ENCODE results near the gene PSENEN. TPM values are rescaled to one million over a fixed set of nuclear protein-coding genes. Genes with fewer than 3 reads are reported as not detected.

PSENEN gene
- total and polyA plus RNA-seq, 2 experiments from 2014 or later, result 20.6 to 175 TPM

DNA sequence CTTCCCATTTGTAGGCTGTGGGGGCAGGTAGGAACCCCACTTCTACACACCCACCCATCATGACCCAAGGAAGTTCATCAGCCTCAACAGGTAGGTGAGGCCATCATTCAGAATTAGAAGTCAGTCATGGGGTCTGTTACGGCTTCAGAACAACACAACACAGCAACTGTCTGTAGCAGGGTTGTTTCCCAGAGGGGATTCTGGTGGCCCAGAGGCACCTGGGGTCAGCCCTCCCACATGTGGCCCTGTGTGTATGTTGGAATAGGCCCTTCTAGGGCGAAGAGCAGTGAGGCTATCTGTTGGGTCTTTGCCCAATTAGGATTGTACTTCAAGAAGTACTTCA is 6.6 kb upstream of the PSENEN start:
- Histone ChIP-seq H3K9me2 (ENCODE audit: insufficient read depth) (no peaks in the 10 kb centered on the region), H4K20me1 (replicated peaks; ENCODE audit: insufficient read depth) (no peaks in the 10 kb centered on the region; the same call in 1 of the 2 replicates), H3K4me2 (no peak overlapping the region), H3K79me2 (replicated peaks; ENCODE audit: insufficient read depth) (no peaks in the 10 kb centered on the region), H3K4me1 (ENCODE audit: insufficient read depth) (peaks cover 4% of the 10 kb centered on the region; the same call in 1 of the 2 replicates), H3K4me3 (no peak overlapping the region), H3K27ac (ENCODE audit: low read depth) (no peak overlapping the region), H2AFZ (no peak overlapping the region), H3F3A (replicated peaks; ENCODE audit: low read depth) (peaks cover 10% of the 10 kb centered on the region), H3K27me3 (ENCODE audit: insufficient read depth) (no peaks in the 10 kb centered on the region), H3K36me3 (ENCODE audit: insufficient read depth) (peaks cover 4% of the 10 kb centered on the region; the same call in 1 of the 2 replicates)
- DNase-seq (ENCODE audit: low spot score) (no peak), ATAC-seq (no peak)
- Mint-ChIP-seq H3K36me3 (ENCODE audit: low read depth) (peaks cover 51% of the 10 kb centered on the region), H3K9me3 (no peaks in the 10 kb centered on the region; the same call in 2 of the 3 replicates), H3K4me1 (peaks cover 5% of the 10 kb centered on the region), H3K27ac (no peak overlapping the region), H3K4me3 (no peak overlapping the region; the same call in 2 of the 3 replicates), H3K27me3 (ENCODE audit: insufficient read depth, low read depth, poor library complexity) (peaks cover 6% of the 10 kb centered on the region)
- TF ChIP-seq EZH2 (IDR thresholded peaks at IDR 0.05; ENCODE audit: low read depth, unreplicated experiment) (no peak), STAT1 (IDR thresholded peaks at IDR 0.05; ENCODE audit: unreplicated experiment) (no peak), NANOG (IDR thresholded peaks at IDR 0.05; ENCODE audit: borderline replicate concordance) (no peak), EZH2phosphoT487 (IDR thresholded peaks at IDR 0.05; ENCODE audit: unreplicated experiment) (no peak), POLR2AphosphoS5 (IDR thresholded peaks at IDR 0.05; ENCODE audit: low read depth) (no peak), CREB1 (CRISPR knock-in tag; IDR thresholded peaks at IDR 0.05; ENCODE audit: low read depth) (no peak), JUNB (IDR thresholded peaks at IDR 0.05; ENCODE audit: unreplicated experiment) (no peak), ZNF114 (CRISPR knock-in tag; IDR thresholded peaks at IDR 0.05) (no peak), ZNF331 (CRISPR knock-in tag; IDR thresholded peaks at IDR 0.05; ENCODE audit: low read depth) (no peak)
- TF ChIP-seq, protein P1, sequence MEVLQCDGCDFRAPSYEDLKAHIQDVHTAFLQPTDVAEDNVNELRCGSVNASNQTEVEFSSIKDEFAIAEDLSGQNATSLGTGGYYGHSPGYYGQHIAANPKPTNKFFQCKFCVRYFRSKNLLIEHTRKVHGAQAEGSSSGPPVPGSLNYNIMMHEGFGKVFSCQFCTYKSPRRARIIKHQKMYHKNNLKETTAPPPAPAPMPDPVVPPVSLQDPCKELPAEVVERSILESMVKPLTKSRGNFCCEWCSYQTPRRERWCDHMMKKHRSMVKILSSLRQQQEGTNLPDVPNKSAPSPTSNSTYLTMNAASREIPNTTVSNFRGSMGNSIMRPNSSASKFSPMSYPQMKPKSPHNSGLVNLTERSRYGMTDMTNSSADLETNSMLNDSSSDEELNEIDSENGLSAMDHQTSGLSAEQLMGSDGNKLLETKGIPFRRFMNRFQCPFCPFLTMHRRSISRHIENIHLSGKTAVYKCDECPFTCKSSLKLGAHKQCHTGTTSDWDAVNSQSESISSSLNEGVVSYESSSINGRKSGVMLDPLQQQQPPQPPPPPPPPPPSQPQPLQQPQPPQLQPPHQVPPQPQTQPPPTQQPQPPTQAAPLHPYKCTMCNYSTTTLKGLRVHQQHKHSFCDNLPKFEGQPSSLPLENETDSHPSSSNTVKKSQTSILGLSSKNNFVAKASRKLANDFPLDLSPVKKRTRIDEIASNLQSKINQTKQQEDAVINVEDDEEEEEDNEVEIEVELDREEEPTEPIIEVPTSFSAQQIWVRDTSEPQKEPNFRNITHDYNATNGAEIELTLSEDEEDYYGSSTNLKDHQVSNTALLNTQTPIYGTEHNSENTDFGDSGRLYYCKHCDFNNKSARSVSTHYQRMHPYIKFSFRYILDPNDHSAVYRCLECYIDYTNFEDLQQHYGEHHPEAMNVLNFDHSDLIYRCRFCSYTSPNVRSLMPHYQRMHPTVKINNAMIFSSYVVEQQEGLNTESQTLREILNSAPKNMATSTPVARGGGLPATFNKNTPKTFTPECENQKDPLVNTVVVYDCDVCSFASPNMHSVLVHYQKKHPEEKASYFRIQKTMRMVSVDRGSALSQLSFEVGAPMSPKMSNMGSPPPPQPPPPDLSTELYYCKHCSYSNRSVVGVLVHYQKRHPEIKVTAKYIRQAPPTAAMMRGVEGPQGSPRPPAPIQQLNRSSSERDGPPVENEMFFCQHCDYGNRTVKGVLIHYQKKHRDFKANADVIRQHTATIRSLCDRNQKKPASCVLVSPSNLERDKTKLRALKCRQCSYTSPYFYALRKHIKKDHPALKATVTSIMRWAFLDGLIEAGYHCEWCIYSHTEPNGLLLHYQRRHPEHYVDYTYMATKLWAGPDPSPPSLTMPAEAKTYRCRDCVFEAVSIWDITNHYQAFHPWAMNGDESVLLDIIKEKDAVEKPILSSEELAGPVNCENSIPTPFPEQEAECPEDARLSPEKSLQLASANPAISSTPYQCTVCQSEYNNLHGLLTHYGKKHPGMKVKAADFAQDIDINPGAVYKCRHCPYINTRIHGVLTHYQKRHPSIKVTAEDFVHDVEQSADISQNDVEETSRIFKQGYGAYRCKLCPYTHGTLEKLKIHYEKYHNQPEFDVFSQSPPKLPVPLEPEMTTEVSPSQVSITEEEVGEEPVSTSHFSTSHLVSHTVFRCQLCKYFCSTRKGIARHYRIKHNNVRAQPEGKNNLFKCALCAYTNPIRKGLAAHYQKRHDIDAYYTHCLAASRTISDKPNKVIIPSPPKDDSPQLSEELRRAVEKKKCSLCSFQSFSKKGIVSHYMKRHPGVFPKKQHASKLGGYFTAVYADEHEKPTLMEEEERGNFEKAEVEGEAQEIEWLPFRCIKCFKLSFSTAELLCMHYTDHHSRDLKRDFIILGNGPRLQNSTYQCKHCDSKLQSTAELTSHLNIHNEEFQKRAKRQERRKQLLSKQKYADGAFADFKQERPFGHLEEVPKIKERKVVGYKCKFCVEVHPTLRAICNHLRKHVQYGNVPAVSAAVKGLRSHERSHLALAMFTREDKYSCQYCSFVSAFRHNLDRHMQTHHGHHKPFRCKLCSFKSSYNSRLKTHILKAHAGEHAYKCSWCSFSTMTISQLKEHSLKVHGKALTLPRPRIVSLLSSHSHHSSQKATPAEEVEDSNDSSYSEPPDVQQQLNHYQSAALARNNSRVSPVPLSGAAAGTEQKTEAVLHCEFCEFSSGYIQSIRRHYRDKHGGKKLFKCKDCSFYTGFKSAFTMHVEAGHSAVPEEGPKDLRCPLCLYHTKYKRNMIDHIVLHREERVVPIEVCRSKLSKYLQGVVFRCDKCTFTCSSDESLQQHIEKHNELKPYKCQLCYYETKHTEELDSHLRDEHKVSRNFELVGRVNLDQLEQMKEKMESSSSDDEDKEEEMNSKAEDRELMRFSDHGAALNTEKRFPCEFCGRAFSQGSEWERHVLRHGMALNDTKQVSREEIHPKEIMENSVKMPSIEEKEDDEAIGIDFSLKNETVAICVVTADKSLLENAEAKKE (CRISPR knock-in tag; IDR thresholded peaks at IDR 0.05), result no peak
- TF ChIP-seq, protein P2, sequence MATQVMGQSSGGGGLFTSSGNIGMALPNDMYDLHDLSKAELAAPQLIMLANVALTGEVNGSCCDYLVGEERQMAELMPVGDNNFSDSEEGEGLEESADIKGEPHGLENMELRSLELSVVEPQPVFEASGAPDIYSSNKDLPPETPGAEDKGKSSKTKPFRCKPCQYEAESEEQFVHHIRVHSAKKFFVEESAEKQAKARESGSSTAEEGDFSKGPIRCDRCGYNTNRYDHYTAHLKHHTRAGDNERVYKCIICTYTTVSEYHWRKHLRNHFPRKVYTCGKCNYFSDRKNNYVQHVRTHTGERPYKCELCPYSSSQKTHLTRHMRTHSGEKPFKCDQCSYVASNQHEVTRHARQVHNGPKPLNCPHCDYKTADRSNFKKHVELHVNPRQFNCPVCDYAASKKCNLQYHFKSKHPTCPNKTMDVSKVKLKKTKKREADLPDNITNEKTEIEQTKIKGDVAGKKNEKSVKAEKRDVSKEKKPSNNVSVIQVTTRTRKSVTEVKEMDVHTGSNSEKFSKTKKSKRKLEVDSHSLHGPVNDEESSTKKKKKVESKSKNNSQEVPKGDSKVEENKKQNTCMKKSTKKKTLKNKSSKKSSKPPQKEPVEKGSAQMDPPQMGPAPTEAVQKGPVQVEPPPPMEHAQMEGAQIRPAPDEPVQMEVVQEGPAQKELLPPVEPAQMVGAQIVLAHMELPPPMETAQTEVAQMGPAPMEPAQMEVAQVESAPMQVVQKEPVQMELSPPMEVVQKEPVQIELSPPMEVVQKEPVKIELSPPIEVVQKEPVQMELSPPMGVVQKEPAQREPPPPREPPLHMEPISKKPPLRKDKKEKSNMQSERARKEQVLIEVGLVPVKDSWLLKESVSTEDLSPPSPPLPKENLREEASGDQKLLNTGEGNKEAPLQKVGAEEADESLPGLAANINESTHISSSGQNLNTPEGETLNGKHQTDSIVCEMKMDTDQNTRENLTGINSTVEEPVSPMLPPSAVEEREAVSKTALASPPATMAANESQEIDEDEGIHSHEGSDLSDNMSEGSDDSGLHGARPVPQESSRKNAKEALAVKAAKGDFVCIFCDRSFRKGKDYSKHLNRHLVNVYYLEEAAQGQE (IDR thresholded peaks at IDR 0.05; ENCODE audit: unreplicated experiment), result no peak
- TF ChIP-seq, protein P3, sequence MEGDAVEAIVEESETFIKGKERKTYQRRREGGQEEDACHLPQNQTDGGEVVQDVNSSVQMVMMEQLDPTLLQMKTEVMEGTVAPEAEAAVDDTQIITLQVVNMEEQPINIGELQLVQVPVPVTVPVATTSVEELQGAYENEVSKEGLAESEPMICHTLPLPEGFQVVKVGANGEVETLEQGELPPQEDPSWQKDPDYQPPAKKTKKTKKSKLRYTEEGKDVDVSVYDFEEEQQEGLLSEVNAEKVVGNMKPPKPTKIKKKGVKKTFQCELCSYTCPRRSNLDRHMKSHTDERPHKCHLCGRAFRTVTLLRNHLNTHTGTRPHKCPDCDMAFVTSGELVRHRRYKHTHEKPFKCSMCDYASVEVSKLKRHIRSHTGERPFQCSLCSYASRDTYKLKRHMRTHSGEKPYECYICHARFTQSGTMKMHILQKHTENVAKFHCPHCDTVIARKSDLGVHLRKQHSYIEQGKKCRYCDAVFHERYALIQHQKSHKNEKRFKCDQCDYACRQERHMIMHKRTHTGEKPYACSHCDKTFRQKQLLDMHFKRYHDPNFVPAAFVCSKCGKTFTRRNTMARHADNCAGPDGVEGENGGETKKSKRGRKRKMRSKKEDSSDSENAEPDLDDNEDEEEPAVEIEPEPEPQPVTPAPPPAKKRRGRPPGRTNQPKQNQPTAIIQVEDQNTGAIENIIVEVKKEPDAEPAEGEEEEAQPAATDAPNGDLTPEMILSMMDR (conservative IDR thresholded peaks at IDR 0.05; ENCODE audit: low read depth in 2 of 2), result no peak
- TF ChIP-seq, protein P4, sequence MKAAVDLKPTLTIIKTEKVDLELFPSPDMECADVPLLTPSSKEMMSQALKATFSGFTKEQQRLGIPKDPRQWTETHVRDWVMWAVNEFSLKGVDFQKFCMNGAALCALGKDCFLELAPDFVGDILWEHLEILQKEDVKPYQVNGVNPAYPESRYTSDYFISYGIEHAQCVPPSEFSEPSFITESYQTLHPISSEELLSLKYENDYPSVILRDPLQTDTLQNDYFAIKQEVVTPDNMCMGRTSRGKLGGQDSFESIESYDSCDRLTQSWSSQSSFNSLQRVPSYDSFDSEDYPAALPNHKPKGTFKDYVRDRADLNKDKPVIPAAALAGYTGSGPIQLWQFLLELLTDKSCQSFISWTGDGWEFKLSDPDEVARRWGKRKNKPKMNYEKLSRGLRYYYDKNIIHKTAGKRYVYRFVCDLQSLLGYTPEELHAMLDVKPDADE (IDR thresholded peaks at IDR 0.05), result no peak

All from GM23338 (cell line).